Stimulated activated effector memory CD8-positive, alpha-beta T cell treated with anti-CD3 and anti-CD28 coated beads, Interleukin-12 subunit alpha, Interleukin-12 subunit beta, amount 100 ng/mL, for 72 hours (primary cell): ENCODE data around the gene FCGR1A.
A peak's percentile ranks its signal among the peaks of the same experiment; 100 is the strongest.
"Not testable (repeated sequence)": the region's sequence is repeated elsewhere in the genome, so short reads cannot be mapped to it uniquely, and the experiment has no call there.

Experiments used
- ATAC-seq: fragments of 150-1000 bp; cut with Tn5 transposase; 2 replicates; pipeline ENCODE4 v1.10.0; 2021
- DNase-seq, 2 donors: peaks; one replicate each; pipeline ENCODE4 v3.0.0; 2021 to 2022; ENCODE audit warnings: low spot score in 2 of 2
- H3K27ac Mint-ChIP-seq: one replicate; pipeline ENCODE4 v1.8.0; 2022; ENCODE audit warnings: mild to moderate bottlenecking, mixed read lengths
- H3K36me3 Mint-ChIP-seq: one replicate; pipeline ENCODE4 v1.8.0; 2022; ENCODE audit warnings: mild to moderate bottlenecking, mixed read lengths
- H3K4me1 Mint-ChIP-seq: one replicate; pipeline ENCODE4 v1.8.0; 2022; ENCODE audit warnings: mixed read lengths
- H3K4me3 Mint-ChIP-seq: one replicate; pipeline ENCODE4 v1.8.0; 2022; ENCODE audit warnings: mild to moderate bottlenecking, mixed read lengths
- H3K9me3 Mint-ChIP-seq: one replicate; pipeline ENCODE4 v1.8.0; 2022; ENCODE audit warnings: mixed read lengths

The FCGR1A gene

GRCh38 chr1:149804417-149805080 is 22.1 kb downstream of the FCGR1A start:
- not testable (repeated sequence) for H3K9me3 Mint-ChIP-seq, H3K4me3 Mint-ChIP-seq, H3K36me3 Mint-ChIP-seq, H3K27ac Mint-ChIP-seq, H3K4me1 Mint-ChIP-seq, DNase-seq, ATAC-seq

DNA sequence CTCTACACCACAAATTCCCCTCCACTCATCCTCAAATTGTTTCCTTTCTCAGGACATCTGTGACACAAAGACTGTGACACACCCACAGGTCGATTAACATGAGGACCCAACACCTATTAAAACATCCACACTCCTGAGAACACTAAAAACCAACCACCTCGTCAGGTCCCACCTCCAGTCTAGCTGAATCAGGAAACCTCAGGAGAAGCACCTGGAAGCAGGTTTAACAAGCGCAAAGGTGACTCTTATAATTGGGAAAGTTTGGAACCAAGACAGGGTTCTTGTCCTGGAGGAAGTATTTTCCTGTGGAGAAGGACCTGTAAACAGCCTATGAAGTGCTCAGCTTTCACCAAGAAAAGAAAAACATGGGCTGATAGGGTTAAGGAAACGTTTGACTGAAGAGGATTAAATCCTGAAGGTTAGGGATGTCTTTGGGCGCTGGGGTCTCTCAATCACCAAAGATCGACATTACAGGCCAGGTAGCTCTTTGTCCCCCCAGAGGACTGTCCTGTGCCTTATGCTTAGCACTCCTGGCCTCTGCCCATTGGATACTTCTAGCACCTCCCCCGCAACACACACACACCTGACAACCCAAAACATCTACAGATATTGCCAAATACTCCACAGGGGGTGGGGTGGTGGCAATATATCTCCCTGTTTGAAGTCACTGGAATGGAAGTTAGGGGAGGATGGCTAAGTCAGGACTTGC is 28.4 kb downstream of the FCGR1A start:
- ATAC-seq, H3K4me1 Mint-ChIP-seq, H3K9me3 Mint-ChIP-seq, DNase-seq: not testable (repeated sequence)
- Mint-ChIP-seq H3K36me3 (peaks cover 19% of the 10 kb centered on the region), H3K27ac (peak overlapping the region; percentile 91), H3K4me3 (peak overlapping the region; percentile 76)

- not testable (repeated sequence) for H3K9me3 Mint-ChIP-seq, H3K4me1 Mint-ChIP-seq
- ATAC-seq, result peak; percentile 74
- peak in 1 of 2 donors; percentile 62 for DNase-seq
- Mint-ChIP-seq H3K4me3 (peak overlapping the region; percentile 76), H3K36me3 (peaks cover 19% of the 10 kb centered on the region), H3K27ac (peak overlapping the region; percentile 91)
Observed at GRCh38 chr1:149811514-149811889, 29.0 kb downstream of the FCGR1A start.

DNA sequence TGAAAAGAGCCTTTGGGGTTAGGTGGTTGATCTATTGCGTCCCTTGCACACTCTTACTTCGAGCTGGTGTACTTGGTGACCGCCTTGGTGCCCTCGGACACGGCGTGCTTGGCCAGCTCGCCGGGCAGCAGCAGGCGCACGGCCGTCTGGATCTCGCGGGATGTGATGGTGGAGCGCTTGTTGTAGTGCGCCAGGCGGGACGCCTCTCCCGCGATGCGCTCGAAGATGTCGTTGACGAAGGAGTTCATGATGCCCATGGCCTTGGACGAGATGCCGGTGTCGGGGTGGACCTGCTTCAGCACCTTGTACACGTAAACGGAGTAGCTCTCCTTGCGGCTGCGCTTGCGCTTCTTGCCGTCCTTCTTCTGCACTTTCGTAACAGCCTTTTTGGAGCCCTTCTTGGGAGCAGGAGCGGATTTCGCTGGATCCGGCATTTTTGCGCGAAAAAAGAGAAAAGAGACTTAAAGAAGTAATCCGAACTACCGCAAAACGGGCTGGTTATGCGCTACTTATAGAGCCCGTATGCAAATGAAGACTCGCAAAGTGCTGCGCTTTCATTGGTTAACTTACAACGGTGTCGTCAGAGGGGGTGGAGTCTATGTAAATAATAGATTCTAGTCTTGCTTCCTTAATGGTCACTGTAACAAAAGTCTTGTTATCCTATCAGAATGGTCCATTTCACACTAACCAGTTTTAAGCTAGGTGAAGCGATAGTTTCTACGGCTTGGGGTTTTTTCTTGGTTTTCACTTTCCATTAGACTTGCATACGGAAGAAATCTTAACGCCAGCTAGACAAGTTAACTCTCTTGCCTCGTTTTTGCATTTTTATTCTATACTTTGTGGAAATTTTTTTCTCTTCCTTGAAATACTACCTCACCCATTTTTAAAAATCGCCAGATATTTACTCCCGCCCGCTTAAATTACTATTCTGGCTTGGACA is 29.7 kb downstream of the FCGR1A start:
- Mint-ChIP-seq H3K27ac (peak overlapping the region; percentile 91), H3K36me3 (peaks cover 19% of the 10 kb centered on the region), H3K4me3 (peak overlapping the region; percentile 76)
- peak; percentile 89 for ATAC-seq
- not testable (repeated sequence) for H3K9me3 Mint-ChIP-seq, H3K4me1 Mint-ChIP-seq
- peak; percentile 61 to 92 for DNase-seq

DNA sequence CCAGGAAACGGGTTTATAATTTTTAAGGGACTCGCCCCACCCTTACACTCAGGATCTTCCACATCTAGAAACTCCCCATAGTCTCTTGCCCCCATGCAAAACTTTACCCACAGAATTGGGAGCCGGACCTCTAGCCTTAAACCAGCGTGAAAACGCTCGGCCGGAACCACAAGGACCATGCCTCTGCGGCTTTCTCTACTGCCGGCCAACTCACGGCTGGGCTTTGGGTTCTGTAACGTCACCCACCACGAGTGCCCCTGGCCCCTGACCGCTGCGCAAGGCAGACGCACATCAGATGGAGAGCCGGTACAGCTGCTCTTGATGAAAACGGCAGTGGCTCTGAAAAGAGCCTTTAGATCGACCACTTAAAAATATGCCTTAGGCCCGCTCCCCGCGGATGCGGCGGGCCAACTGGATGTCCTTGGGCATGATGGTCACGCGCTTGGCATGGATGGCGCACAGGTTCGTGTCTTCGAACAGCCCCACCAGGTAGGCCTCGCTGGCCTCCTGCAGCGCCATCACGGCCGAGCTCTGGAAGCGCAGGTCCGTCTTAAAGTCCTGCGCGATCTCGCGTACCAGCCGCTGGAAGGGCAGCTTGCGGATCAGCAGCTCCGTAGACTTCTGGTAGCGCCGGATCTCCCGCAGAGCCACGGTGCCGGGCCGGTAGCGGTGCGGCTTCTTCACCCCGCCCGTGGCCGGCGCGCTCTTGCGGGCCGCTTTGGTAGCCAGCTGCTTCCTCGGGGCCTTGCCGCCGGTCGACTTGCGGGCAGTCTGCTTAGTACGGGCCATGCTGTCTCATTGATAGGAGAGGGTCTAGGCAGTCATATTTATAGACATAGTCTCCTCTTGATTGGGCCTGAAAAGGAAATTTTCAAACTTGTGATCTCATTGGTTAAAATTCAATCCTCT is 30.7 kb downstream of the FCGR1A start:
- peaks cover 19% of the 10 kb centered on the region for H3K36me3 Mint-ChIP-seq
- DNase-seq (peak; percentile 59 to 88), ATAC-seq (peak; percentile 60)
- H3K4me3 Mint-ChIP-seq, result peak overlapping the region; percentile 76
- H3K4me1 Mint-ChIP-seq, H3K9me3 Mint-ChIP-seq: not testable (repeated sequence)
- peak overlapping the region; percentile 91 for H3K27ac Mint-ChIP-seq

DNA sequence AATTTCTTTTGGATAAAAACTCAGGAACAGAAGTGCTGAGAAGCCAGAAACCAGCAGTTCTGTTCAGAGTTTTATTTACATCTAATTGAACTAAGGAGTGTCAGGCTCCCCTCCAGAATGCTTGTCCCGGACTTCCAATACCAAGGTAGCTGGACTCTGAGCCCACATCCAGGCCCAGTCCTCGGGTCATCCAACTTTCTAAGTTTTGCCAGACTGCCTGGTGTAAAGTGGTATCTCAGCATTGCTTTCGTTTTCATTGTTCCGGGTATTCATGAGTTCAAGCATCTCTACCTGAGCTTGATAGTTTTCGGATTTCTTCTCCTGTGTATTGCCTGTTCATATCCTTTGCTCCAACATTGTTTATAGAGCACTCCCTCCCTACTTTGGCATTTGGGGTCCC is 37.9 kb downstream of the FCGR1A start:
- not testable (repeated sequence) for H3K4me1 Mint-ChIP-seq, H3K4me3 Mint-ChIP-seq, H3K36me3 Mint-ChIP-seq

GRCh38 chr1:149826555-149826954 is 44.1 kb downstream of the FCGR1A start:
- not testable (repeated sequence) for H3K27ac Mint-ChIP-seq, H3K4me1 Mint-ChIP-seq, H3K4me3 Mint-ChIP-seq, H3K36me3 Mint-ChIP-seq, H3K9me3 Mint-ChIP-seq, DNase-seq, ATAC-seq

More for the DNA sequence above, 37.9 kb downstream of the FCGR1A start:
- not testable (repeated sequence) for ATAC-seq, H3K27ac Mint-ChIP-seq, DNase-seq, H3K9me3 Mint-ChIP-seq

DNA sequence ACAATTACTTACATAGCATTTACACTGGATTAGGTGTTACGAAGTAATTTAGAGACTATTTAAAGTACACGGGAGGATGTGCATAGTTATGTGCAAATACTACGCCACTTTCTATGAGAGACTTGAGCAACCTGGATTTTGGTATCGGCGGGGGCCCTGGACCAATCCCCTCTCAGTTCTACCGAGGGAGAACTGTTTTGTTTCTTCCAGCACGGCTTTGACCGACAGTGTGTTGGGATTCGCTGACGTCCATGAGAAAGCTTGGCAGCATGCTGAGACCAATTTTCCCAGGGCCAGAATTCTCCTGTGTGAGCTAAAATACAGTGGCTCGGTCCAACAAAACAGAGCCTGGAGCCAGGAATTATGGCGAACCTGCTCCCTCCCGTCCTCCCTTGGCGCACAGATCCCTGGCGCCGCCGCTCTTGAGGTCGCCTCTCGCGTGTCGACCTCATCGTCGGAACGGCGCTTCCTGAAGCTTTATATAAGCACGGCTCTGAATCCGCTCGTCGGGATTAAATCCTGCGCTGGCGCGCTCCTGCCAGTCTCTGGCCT is 49.3 kb downstream of the FCGR1A start:
- ATAC-seq, result peak; percentile 29
- not testable (repeated sequence) for H3K9me3 Mint-ChIP-seq

DNA sequence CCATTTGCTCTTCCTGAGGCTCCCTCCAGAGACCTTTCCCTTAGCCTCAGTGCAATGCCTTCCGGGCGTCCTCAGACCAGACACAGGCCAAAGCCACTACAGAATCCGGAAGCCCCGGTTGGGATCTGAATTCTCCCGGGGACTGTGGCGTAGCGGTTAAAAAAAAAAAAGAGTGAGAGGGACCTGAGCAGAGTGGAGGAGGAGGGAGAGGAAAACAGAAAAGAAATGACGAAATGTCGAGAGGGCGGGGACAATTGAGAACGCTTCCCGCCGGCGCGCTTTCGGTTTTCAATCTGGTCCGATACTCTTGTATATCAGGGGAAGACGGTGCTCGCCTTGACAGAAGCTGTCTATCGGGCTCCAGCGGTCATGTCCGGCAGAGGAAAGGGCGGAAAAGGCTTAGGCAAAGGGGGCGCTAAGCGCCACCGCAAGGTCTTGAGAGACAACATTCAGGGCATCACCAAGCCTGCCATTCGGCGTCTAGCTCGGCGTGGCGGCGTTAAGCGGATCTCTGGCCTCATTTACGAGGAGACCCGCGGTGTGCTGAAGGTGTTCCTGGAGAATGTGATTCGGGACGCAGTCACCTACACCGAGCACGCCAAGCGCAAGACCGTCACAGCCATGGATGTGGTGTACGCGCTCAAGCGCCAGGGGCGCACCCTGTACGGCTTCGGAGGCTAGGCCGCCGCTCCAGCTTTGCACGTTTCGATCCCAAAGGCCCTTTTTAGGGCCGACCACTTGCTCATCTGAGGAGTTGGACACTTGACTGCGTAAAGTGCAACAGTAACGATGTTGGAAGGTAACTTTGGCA is 50.0 kb downstream of the FCGR1A start:
- not testable (repeated sequence) for H3K4me3 Mint-ChIP-seq, H3K4me1 Mint-ChIP-seq, H3K27ac Mint-ChIP-seq, DNase-seq, H3K9me3 Mint-ChIP-seq, H3K36me3 Mint-ChIP-seq
- ATAC-seq, result peak; percentile 88

More for the DNA sequence above, 49.3 kb downstream of the FCGR1A start:
- not testable (repeated sequence) for DNase-seq, H3K27ac Mint-ChIP-seq, H3K36me3 Mint-ChIP-seq, H3K4me3 Mint-ChIP-seq, H3K4me1 Mint-ChIP-seq

GRCh38 chr1:149833144-149833543 is 50.6 kb downstream of the FCGR1A start:
- not testable (repeated sequence) for DNase-seq, H3K36me3 Mint-ChIP-seq, H3K9me3 Mint-ChIP-seq, H3K4me3 Mint-ChIP-seq, H3K27ac Mint-ChIP-seq, H3K4me1 Mint-ChIP-seq
- peak; percentile 56 for ATAC-seq

DNA sequence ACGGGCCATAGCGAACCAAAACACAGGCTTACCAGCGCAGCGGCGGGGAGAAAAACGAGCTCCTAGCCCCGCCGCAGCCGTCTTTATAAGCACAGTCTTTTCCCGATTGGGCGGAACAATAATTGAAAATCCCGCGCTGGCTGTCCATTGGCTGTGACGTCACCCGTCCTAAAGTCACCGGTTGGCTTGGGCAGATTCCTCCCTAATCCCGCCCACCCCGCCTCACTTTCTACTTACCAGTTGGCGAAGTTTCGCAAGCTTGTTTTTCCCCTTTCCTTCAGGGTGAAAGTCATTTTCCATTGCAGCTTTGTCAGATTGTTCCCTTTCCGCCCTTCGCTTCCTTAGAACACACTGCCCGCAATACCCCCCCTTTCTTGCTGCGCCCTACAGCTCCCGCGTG is 58.7 kb downstream of the FCGR1A start:
- DNase-seq, H3K27ac Mint-ChIP-seq, H3K9me3 Mint-ChIP-seq, H3K4me3 Mint-ChIP-seq: not testable (repeated sequence)
- peak; percentile 27 for ATAC-seq
- peaks cover 20% of the 10 kb centered on the region for H3K36me3 Mint-ChIP-seq
- H3K4me1 Mint-ChIP-seq, result peaks cover 18% of the 10 kb centered on the region
